GM12872 (cell line): Measurements from ENCODE around the gene BHLHE23.

Experiments
- TF ChIP-seq, protein P1 (sequence below): IDR thresholded peaks from 3 replicates; pipeline ENCODE4 v1.5.1; 2011; ENCODE audit warnings: low read depth, mild to moderate bottlenecking, low read length, moderate library complexity; ENCODE audit not compliant: insufficient read depth

BHLHE23 gene

GRCh38 chr20:63006540-63007359, at the start of gene BHLHE23:
Gene BHLHE23 (minus strand): TSS chr20:63006964. CDS start chr20:63006774, 190 bp downstream.
- TF ChIP-seq, protein P1, sequence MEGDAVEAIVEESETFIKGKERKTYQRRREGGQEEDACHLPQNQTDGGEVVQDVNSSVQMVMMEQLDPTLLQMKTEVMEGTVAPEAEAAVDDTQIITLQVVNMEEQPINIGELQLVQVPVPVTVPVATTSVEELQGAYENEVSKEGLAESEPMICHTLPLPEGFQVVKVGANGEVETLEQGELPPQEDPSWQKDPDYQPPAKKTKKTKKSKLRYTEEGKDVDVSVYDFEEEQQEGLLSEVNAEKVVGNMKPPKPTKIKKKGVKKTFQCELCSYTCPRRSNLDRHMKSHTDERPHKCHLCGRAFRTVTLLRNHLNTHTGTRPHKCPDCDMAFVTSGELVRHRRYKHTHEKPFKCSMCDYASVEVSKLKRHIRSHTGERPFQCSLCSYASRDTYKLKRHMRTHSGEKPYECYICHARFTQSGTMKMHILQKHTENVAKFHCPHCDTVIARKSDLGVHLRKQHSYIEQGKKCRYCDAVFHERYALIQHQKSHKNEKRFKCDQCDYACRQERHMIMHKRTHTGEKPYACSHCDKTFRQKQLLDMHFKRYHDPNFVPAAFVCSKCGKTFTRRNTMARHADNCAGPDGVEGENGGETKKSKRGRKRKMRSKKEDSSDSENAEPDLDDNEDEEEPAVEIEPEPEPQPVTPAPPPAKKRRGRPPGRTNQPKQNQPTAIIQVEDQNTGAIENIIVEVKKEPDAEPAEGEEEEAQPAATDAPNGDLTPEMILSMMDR, result no peak

DNA sequence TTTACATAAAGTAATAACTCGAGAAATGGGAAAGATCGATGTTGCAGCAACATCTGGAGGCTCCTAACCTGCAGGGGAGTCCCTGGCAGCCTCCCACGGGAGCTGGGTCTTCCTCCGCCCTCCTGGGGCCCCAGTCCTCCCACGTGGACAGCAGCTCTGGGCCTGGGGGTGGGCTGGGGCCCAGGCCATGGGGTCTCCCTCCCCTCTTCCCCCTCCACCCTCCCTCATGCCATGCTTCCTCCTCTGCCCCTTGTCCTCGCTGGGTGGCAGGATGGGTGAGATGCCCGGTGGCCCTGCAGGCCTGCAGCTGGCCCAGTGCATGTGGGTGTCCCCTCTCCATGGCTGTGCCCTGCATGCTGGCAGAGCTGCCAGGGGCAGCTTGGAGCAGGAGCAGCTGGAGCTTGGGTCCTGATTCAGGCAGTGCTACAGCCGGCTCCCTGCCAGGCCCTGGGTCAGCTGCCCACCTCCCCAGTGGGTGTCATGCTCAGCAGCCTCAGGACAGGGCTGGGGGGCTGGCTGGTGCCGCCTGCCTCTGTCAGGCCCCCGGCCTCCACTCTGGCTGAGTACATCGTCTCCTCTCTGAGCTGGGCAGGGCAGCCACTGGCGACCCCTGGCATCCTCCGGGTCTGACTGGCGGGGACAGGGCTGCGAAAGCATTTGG, 48.9 kb upstream of the BHLHE23 start:
- TF ChIP-seq, protein P1, result no peak

GRCh38 chr20:63054681-63055240, 48.0 kb upstream of the BHLHE23 start:
- TF ChIP-seq, protein P1, result no peak

GRCh38 chr20:63054103-63054474, 47.3 kb upstream of the BHLHE23 start:
- TF ChIP-seq, protein P1, result no peak

DNA sequence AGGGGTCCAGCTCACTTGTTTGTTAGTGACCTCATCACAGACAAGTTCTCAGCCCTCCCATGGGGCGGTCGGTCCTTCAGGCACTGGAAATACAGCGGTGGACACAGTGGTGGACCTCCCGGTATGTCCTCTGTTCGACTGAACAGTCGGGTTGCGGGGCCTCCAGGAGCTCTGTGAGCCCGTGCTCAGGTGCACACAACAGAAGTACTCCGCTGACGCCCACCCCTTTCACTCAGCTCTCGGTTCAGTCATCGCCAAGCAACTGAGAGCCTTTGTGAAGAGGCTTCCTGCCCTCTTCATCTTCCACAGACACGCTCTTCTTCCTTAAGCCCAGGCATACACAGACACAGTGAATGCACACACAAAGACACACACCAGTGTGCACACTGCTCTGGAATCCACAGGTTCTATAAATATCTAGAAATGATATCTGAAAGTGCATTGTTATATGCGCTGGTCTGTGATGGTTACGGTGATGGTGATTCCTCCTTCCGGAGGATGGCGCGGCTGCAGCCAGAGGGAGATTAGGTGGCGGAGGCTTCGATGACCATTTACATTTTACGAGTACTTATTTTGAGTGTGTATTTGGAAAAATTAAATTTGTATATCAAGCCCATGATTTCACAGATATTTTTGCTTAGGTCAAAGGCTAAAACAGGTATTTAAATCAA, 46.8 kb upstream of the BHLHE23 start:
- TF ChIP-seq, protein P1, result no peak

DNA sequence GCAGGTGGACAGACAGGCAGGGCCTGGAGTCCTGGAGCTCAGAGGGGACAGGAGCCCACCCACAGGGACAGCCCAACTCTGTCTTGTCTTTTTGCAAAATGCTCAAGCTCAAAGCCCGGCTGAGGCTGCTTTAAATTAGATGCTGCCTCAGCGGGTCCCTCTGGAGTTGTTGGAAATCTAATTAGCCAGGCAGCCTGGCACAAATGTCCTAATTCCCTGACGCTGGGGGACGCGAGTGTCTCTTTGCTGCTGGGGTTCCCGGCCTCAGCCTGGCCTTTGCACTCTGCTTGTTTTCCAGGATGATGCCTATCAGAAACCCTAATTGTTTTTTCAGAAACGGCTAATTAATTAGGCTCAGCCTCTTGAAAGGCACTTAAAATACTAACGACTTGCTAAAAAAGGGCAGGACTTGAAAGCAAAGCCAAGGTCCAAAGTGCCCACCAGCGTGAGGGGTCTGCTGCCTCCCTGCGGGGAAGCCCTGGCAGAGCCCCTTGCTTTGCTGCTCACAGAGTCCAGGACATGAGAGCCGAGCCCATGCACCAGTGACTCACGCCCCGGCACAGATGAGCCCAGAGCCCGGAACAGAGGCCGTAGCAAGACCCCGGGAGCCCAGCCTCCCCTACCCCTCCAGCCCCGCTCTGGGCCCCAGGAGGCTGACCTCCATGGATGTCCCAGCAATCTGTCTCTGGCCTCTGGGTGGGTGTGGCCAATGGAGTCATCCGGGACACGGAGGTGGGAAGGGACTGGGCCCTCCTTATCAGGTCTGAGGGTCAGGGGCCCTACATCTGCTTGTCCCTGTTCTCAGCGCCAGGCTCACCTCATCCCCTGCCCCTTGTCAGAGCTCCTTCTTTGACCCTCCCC, 46.0 kb upstream of the BHLHE23 start:
- TF ChIP-seq, protein P1, result no peak

DNA sequence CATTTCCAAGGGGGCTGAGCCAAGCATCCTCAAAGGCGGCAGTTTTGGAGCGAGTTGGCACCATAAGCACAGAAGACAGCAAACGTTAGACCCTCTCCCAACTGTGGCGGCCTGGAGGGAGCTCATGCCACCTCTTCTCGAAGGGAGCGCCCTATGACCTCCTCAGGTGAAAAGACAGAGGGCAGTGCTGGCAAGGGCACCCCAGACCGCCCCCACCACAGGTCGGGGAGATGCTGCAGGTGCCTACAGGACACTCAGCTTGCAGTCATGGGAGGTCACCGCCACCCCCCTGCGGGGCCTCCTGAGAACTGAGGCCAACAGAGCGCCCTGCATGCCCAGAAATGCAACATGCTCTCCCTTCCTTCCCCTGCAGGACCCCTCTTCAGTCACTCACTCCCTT, 45.1 kb upstream of the BHLHE23 start:
- TF ChIP-seq, protein P1, result no peak
